Astrocyte (in vitro differentiated cells and primary cell): ENCODE results near the gene WTAP. TPM values are rescaled to one million over a fixed set of nuclear protein-coding genes. Genes with fewer than 3 reads are reported as not detected.

ENCODE experiments used
- DNase-seq: peaks from one replicate; pipeline ENCODE4 v3.0.0-alpha.2; 2010; ENCODE audit warnings: low read depth
- FAIRE-seq: peaks from 2 replicates; lab custom pipeline; 2011; peaks lifted over from hg19 to GRCh38; lab: Jason Lieb, UNC
- H2AFZ ChIP-seq: 2 replicates; pipeline ENCODE4 v1.6.0; 2012; ENCODE audit warnings: low read depth, low read length, inconsistent platforms
- H3K27ac ChIP-seq: 2 replicates; pipeline ENCODE4 v1.5.1; 2011; ENCODE audit warnings: low read depth, low read length, inconsistent platforms
- H3K27me3 ChIP-seq: 2 replicates; pipeline ENCODE4 v1.6.0; 2011; ENCODE audit warnings: low read length, inconsistent platforms; ENCODE audit not compliant: insufficient read depth
- H3K36me3 ChIP-seq: 2 replicates; pipeline ENCODE4 v1.5.1; 2011; ENCODE audit warnings: low read length, inconsistent platforms; ENCODE audit not compliant: insufficient read depth
- H3K4me1 ChIP-seq: 2 replicates; pipeline ENCODE4 v1.5.1; 2011; ENCODE audit warnings: low read length, inconsistent platforms; ENCODE audit not compliant: insufficient read depth
- H3K4me2 ChIP-seq: 2 replicates; pipeline ENCODE4 v1.6.0; 2012; ENCODE audit warnings: low read length, inconsistent platforms
- H3K4me3 ChIP-seq: 2 replicates; pipeline ENCODE4 v1.5.1; 2011; ENCODE audit warnings: low read depth, mild to moderate bottlenecking, low read length, inconsistent platforms; ENCODE audit not compliant: insufficient read depth
- H3K79me2 ChIP-seq: 2 replicates; pipeline ENCODE4 v1.6.0; 2012; ENCODE audit warnings: mild to moderate bottlenecking, low read length, inconsistent platforms; ENCODE audit not compliant: insufficient read depth
- H3K9ac ChIP-seq: 2 replicates; pipeline ENCODE4 v1.6.0; 2012; ENCODE audit warnings: mild to moderate bottlenecking, low read length, inconsistent platforms
- H3K9me3 ChIP-seq: 2 replicates; pipeline ENCODE4 v1.5.1; 2012; ENCODE audit warnings: low read depth, mild to moderate bottlenecking, low read length, inconsistent platforms; ENCODE audit not compliant: insufficient read depth
- H4K20me1 ChIP-seq: 2 replicates; pipeline ENCODE4 v1.6.0; 2012; ENCODE audit warnings: low read length, inconsistent platforms; ENCODE audit not compliant: insufficient read depth
- H3K27ac Mint-ChIP-seq: one replicate; pipeline ENCODE4 v1.8.0; 2021; ENCODE audit warnings: mild to moderate bottlenecking, mixed read lengths; ENCODE audit not compliant: unreplicated experiment
- H3K27me3 Mint-ChIP-seq: one replicate; pipeline ENCODE4 v1.8.0; 2021; ENCODE audit warnings: low read depth, mixed read lengths; ENCODE audit not compliant: unreplicated experiment
- H3K36me3 Mint-ChIP-seq: one replicate; pipeline ENCODE4 v1.8.0; 2021; ENCODE audit warnings: low read depth, mixed read lengths; ENCODE audit not compliant: unreplicated experiment
- H3K4me1 Mint-ChIP-seq: one replicate; pipeline ENCODE4 v1.8.0; 2021; ENCODE audit warnings: low read depth, mixed read lengths; ENCODE audit not compliant: unreplicated experiment
- H3K4me3 Mint-ChIP-seq: one replicate; pipeline ENCODE4 v1.8.0; 2021; ENCODE audit warnings: mild to moderate bottlenecking, moderate library complexity, mixed read lengths; ENCODE audit not compliant: unreplicated experiment
- H3K9me3 Mint-ChIP-seq: one replicate; pipeline ENCODE4 v1.8.0; 2021; ENCODE audit warnings: mild to moderate bottlenecking, mixed read lengths; ENCODE audit not compliant: unreplicated experiment
- CTCF ChIP-seq: IDR thresholded peaks from 2 replicates; pipeline ENCODE4 v1.5.1; 2011; ENCODE audit warnings: low read depth, mild to moderate bottlenecking, inconsistent platforms, low read length, moderate library complexity; ENCODE audit not compliant: insufficient read depth
- EZH2 ChIP-seq: IDR thresholded peaks from 2 replicates; pipeline ENCODE4 v1.6.1; 2012; ENCODE audit warnings: mild to moderate bottlenecking, low read length, inconsistent platforms; ENCODE audit not compliant: insufficient read depth
- total RNA-seq: library from RNA; stranded (reverse); gene quantifications from 2 replicates; pipeline ENCODE4 v1.2.1, GENCODE V29; 2021

WTAP gene
- total RNA-seq, 1 donor from 2014 or later, result 93.8 TPM

GRCh38 chr6:159758031-159759001 lies 31.0 kb downstream of the WTAP start:
- Mint-ChIP-seq H3K4me1 (peaks cover 37% of the 10 kb centered on the region), H3K9me3 (no peaks in the 10 kb centered on the region), H3K36me3 (peaks cover 25% of the 10 kb centered on the region), H3K4me3 (peak overlapping the region; percentile 23), H3K27ac (peak overlapping the region; percentile 80), H3K27me3 (no peaks in the 10 kb centered on the region)
- Histone ChIP-seq H3K4me3 (peak overlapping the region; percentile 0), H3K9ac (peak overlapping the region; percentile 29), H2AFZ (no peak overlapping the region), H3K9me3 (no peaks in the 10 kb centered on the region), H3K79me2 (peaks cover 16% of the 10 kb centered on the region), H4K20me1 (peaks cover 24% of the 10 kb centered on the region), H3K4me2 (peak overlapping the region; percentile 28), H3K27ac (peak overlapping the region; percentile 45), H3K4me1 (peaks cover 41% of the 10 kb centered on the region), H3K36me3 (peaks cover 38% of the 10 kb centered on the region), H3K27me3 (no peaks in the 10 kb centered on the region)
- FAIRE-seq, result no peak
- TF ChIP-seq CTCF, result peak; percentile 49
- TF ChIP-seq EZH2, result no peak
- DNase-seq, result peak; percentile 72

- Histone ChIP-seq H3K36me3 (peaks cover 30% of the 10 kb centered on the region), H3K27me3 (no peaks in the 10 kb centered on the region), H2AFZ (no peak overlapping the region), H3K4me2 (peak overlapping the region; percentile 98), H4K20me1 (peaks cover 20% of the 10 kb centered on the region), H3K79me2 (peaks cover 22% of the 10 kb centered on the region), H3K27ac (peak overlapping the region; percentile 91), H3K4me3 (no peak overlapping the region), H3K9me3 (no peaks in the 10 kb centered on the region), H3K9ac (peak overlapping the region; percentile 86), H3K4me1 (peaks cover 42% of the 10 kb centered on the region)
- Mint-ChIP-seq H3K4me3 (no peak overlapping the region), H3K36me3 (peaks cover 24% of the 10 kb centered on the region), H3K27me3 (no peaks in the 10 kb centered on the region), H3K27ac (peak overlapping the region; percentile 99), H3K9me3 (no peaks in the 10 kb centered on the region), H3K4me1 (peaks cover 37% of the 10 kb centered on the region)
- no peak for TF ChIP-seq EZH2
- TF ChIP-seq CTCF, result no peak
- DNase-seq, result no peak
- FAIRE-seq, result no peak
These were observed 32.3 kb downstream of the WTAP start for GRCh38 chr6:159759645-159760044.
